PC-9 (cell line): ENCODE measurements around the gene UBR4. TPM values are rescaled to one million over a fixed set of nuclear protein-coding genes. Genes with fewer than 3 reads are reported as not detected.
A peak's percentile ranks its signal among the peaks of the same experiment; 100 is the strongest.
"Not testable (repeated sequence)": the region's sequence is repeated elsewhere in the genome, so short reads cannot be mapped to it uniquely, and the experiment has no call there.

ENCODE experiments used
- BruUV-seq: library from RNA; stranded (reverse); fragments of 400-500 nt; replicated peaks from 2 replicates; lab custom pipeline; 2021; lab: Mats Ljungman, UMichigan
- CTCF ChIA-PET: fragments of 300-600 bp; sonication (Branson Sonifier 250); formaldehyde crosslinking; loops from one replicate; lab custom pipeline; 2022; ENCODE audit warnings: antibody characterized with exemption; lab: Charles Lee
- POLR2A ChIA-PET: fragments of 300-600 bp; sonication (Branson Sonifier 250); formaldehyde crosslinking; loops from one replicate; lab custom pipeline; 2022; ENCODE audit warnings: antibody characterized with exemption; ENCODE audit not compliant: unreplicated experiment; lab: Charles Lee
- DNase-seq, 2 experiments: peaks; one replicate each; pipeline versions ENCODE4 v3.0.0 to v3.0.0-alpha.2; 2015 to 2022; ENCODE audit warnings: mixed read lengths in 1 of 2
- H2AFZ ChIP-seq: fragments of 200-600 bp; sonication (generic); 2 replicates; pipeline ENCODE4 v1.8.1; 2017; ENCODE audit warnings: antibody characterized with exemption
- H3F3A ChIP-seq: fragments of 200-600 bp; sonication (generic); 2 replicates; pipeline ENCODE4 v1.8.1; 2017; ENCODE audit warnings: antibody characterized with exemption, mild to moderate bottlenecking, low read depth; ENCODE audit not compliant: insufficient read depth
- H3K27ac ChIP-seq: fragments of 200-600 bp; sonication (generic); 2 replicates; pipeline ENCODE4 v1.6.1; 2016; ENCODE audit warnings: mixed run types
- H3K27me3 ChIP-seq: fragments of 200-600 bp; sonication (generic); 2 replicates; pipeline ENCODE4 v1.6.1; 2016; ENCODE audit warnings: low read depth, mixed run types; ENCODE audit not compliant: insufficient read depth
- H3K36me3 ChIP-seq: fragments of 200-600 bp; sonication (generic); 2 replicates; pipeline ENCODE4 v1.6.1; 2016; ENCODE audit warnings: low read depth, mixed run types
- H3K4me1 ChIP-seq: fragments of 200-600 bp; sonication (generic); replicated peaks from 2 replicates; pipeline ENCODE4 v1.6.1; 2016; ENCODE audit warnings: mixed run types; ENCODE audit not compliant: insufficient read depth
- H3K4me2 ChIP-seq: fragments of 200-600 bp; sonication (generic); 2 replicates; pipeline ENCODE4 v1.6.1; 2017; ENCODE audit warnings: mixed run types
- H3K4me3 ChIP-seq: fragments of 200-600 bp; sonication (generic); 2 replicates; pipeline ENCODE4 v1.6.1; 2016; ENCODE audit warnings: mixed run types
- H3K79me2 ChIP-seq: fragments of 200-600 bp; sonication (generic); 2 replicates; pipeline ENCODE4 v1.6.1; 2017; ENCODE audit warnings: low read depth, mixed run types
- H3K9me2 ChIP-seq: fragments of 200-600 bp; sonication (generic); 2 replicates; pipeline ENCODE4 v1.8.1; 2017; ENCODE audit warnings: mild to moderate bottlenecking; ENCODE audit not compliant: insufficient read depth
- H3K9me3 ChIP-seq: fragments of 200-600 bp; sonication (generic); 2 replicates; pipeline ENCODE4 v1.8.1; 2016; ENCODE audit warnings: low read depth; ENCODE audit not compliant: insufficient read depth
- H4K20me1 ChIP-seq: fragments of 200-600 bp; sonication (generic); 2 replicates; pipeline ENCODE4 v1.8.1; 2017; ENCODE audit not compliant: insufficient read depth
- CTCF ChIP-seq: fragments of 200-600 bp; sonication (generic); conservative IDR thresholded peaks from 2 replicates; pipeline ENCODE4 v1.6.1; 2017; ENCODE audit warnings: mixed run types, antibody characterized with exemption, mild to moderate bottlenecking, moderate library complexity
- EZH2 ChIP-seq: fragments of 200-600 bp; sonication (generic); IDR thresholded peaks from 2 replicates; pipeline ENCODE4 v1.8.0; 2017; ENCODE audit warnings: antibody characterized with exemption, low read depth
- intact Hi-C: fragments of 100-400 bp; cut with micrococcal nuclease; formaldehyde crosslinking; loops from one replicate; pipeline ENCODE4 v1.10.0; 2022; ENCODE audit not compliant: unreplicated experiment
- total RNA-seq: library from RNA; stranded (reverse); gene quantifications from 2 replicates; pipeline ENCODE4 v1.2.3, GENCODE V29; 2021

UBR4 gene
- total RNA-seq, 1 experiment from 2014 or later, result 117 TPM

- Histone ChIP-seq H3K9me3 (no peaks in the 10 kb centered on the region), H3K4me3 (no peak overlapping the region), H3F3A (no peaks in the 10 kb centered on the region), H3K79me2 (no peaks in the 10 kb centered on the region), H3K4me1 (no peaks in the 10 kb centered on the region), H3K4me2 (no peak overlapping the region), H3K27me3 (no peaks in the 10 kb centered on the region), H3K27ac (no peak overlapping the region), H3K36me3 (peaks cover 14% of the 10 kb centered on the region; the same call in 1 of the 2 replicates), H4K20me1 (no peaks in the 10 kb centered on the region), H2AFZ (no peak overlapping the region), H3K9me2 (no peaks in the 10 kb centered on the region)
- intact Hi-C loops, result no loop called here
- POLR2A ChIA-PET, result no interaction called here
- TF ChIP-seq CTCF (no peak), EZH2 (no peak)
- BruUV-seq, result no TSS peak
- CTCF ChIA-PET, result no interaction called here
- DNase-seq, result no peak
Measured at GRCh38 chr1:19219451-19219850, 9.4 kb upstream of the UBR4 start.

- Histone ChIP-seq H3K36me3 (peaks cover 14% of the 10 kb centered on the region; the same call in 1 of the 2 replicates), H3K79me2 (peaks cover 14% of the 10 kb centered on the region)
- H3K4me3 ChIP-seq, BruUV-seq, H4K20me1 ChIP-seq, H3K27ac ChIP-seq, intact Hi-C loops, H2AFZ ChIP-seq, H3K9me2 ChIP-seq, H3K9me3 ChIP-seq, H3K27me3 ChIP-seq, H3K4me1 ChIP-seq, H3F3A ChIP-seq, H3K4me2 ChIP-seq, POLR2A ChIA-PET, DNase-seq: not testable (repeated sequence)
- CTCF ChIA-PET, result interaction anchor here (0.6 kb wide), 1 partner anchor 125 kb away, joined by 8 read pairs; no protein-coding TSS in a partner anchor
Measured at GRCh38 chr1:19216585-19216984, 6.5 kb upstream of the UBR4 start.

DNA sequence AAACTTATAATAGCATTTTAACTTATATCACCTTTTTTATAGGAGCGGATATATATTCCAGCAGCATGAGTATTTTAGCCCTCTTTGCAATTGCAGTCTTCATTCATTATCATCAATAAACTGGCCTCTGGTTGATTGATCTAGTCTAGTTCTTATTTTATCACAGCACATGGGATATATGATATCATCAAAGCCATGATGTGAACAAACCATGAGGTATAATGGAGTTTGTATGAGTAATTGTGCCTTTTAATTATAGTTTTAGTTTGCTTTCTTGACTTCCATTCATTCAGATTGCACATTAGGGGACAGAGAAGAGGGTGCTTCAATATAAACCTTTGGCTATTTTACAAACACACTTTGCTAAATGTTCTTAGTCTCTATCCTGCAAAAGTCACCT, 3.5 kb upstream of the UBR4 start:
- Histone ChIP-seq H3K9me2 (no peaks in the 10 kb centered on the region), H4K20me1 (peaks cover 5% of the 10 kb centered on the region), H3K36me3 (peaks cover 11% of the 10 kb centered on the region; the same call in 1 of the 2 replicates), H3K79me2 (peaks cover 39% of the 10 kb centered on the region), H3K4me2 (no peak overlapping the region), H3K27ac (no peak overlapping the region), H3K27me3 (no peaks in the 10 kb centered on the region), H3K4me3 (no peak overlapping the region), H3K9me3 (no peaks in the 10 kb centered on the region), H2AFZ (no peak overlapping the region), H3F3A (peaks cover 11% of the 10 kb centered on the region; the same call in 1 of the 2 replicates), H3K4me1 (peaks cover 15% of the 10 kb centered on the region)
- no peak for DNase-seq
- intact Hi-C loops, result no loop called here
- BruUV-seq, result no TSS peak
- TF ChIP-seq CTCF (no peak), EZH2 (no peak)
- CTCF ChIA-PET, result no interaction called here
- POLR2A ChIA-PET, result no interaction called here

DNA sequence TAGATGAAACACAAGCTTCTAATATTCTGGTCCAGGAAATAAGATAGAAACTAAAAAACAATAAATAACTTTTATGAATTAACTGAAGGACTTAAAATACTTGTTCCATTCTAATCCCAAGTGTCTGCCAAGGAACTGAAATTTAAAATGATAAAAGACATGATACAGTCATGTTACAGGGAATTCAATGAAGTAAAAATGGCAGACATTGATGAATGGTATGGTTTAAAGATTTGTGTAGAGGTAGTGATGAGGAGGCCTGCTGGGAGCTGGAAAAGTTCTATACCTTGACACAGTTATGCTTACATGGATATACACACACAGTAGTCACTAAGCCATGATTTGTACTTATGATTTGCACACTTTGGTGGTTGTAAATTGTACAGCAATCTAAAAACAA, 2.1 kb upstream of the UBR4 start:
- no TSS peak for BruUV-seq
- H3K79me2 ChIP-seq, result peaks cover 53% of the 10 kb centered on the region
- peaks cover 12% of the 10 kb centered on the region for H4K20me1 ChIP-seq
- peaks cover 11% of the 10 kb centered on the region; the same call in 1 of the 2 replicates for H3F3A ChIP-seq
- H3K9me3 ChIP-seq, result no peaks in the 10 kb centered on the region
- no peak overlapping the region for H3K4me3 ChIP-seq
- no peak for DNase-seq
- no peaks in the 10 kb centered on the region for H3K9me2 ChIP-seq
- TF ChIP-seq EZH2, result no peak
- no peak for TF ChIP-seq CTCF
- CTCF ChIA-PET, result no interaction called here
- POLR2A ChIA-PET, result interaction anchor here (0.5 kb wide), 1 partner anchor 196 kb away, joined by 9 read pairs; no protein-coding TSS in a partner anchor
- peaks cover 19% of the 10 kb centered on the region for H3K4me1 ChIP-seq
- H3K27ac ChIP-seq, result no peak overlapping the region
- H3K27me3 ChIP-seq, result no peaks in the 10 kb centered on the region
- H3K36me3 ChIP-seq, result peaks cover 11% of the 10 kb centered on the region; the same call in 1 of the 2 replicates
- intact Hi-C loops, result no loop called here
- peak overlapping the region; percentile 94; the same call in 1 of the 2 replicates for H3K4me2 ChIP-seq
- H2AFZ ChIP-seq, result no peak overlapping the region
